Uterus (tissue), 2 donors: ENCODE results near the gene ITPKC.

Experiments
- POLR2A ChIP-seq, 2 donors: fragments of 450-650 bp; IDR thresholded peaks; one replicate each; pipeline ENCODE4 v1.6.1; 2016; ENCODE audit warnings: antibody characterized with exemption in 2 of 2, mild to moderate bottlenecking in 1 of 2, moderate library complexity in 1 of 2
- TF ChIP-seq, protein P1 (sequence below), 4 experiments: fragments of 200-600 bp in 2 of 4; fragments of 450-650 bp in 2 of 4; sonication (generic) in 2 of 4; IDR thresholded peaks; one replicate each; pipeline ENCODE4 v1.5.1; 2016 to 2019; ENCODE audit warnings: antibody characterized with exemption in 4 of 4, mild to moderate bottlenecking in 2 of 4, moderate library complexity in 1 of 4

DNA sequence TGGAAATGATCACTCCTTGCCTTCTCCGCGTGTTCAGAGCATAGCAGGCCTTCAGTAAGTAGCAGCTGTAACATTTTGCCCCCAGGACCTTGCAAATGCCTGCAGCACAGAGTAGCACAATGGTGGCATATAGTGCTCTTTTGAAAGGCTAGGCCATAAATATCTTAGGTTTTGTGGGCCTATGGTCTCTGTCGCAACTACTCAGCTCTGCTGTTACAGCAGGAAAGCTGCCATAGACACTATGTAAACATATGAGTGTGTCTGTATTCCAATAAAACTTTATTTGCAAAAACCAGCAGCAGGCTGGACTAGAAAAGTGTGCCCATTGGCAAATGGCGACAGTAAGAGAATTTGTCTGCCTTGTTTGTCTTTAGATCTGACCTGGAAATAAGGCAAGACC, 9.4 kb downstream of the ITPKC start:
- TF ChIP-seq, protein P1, sequence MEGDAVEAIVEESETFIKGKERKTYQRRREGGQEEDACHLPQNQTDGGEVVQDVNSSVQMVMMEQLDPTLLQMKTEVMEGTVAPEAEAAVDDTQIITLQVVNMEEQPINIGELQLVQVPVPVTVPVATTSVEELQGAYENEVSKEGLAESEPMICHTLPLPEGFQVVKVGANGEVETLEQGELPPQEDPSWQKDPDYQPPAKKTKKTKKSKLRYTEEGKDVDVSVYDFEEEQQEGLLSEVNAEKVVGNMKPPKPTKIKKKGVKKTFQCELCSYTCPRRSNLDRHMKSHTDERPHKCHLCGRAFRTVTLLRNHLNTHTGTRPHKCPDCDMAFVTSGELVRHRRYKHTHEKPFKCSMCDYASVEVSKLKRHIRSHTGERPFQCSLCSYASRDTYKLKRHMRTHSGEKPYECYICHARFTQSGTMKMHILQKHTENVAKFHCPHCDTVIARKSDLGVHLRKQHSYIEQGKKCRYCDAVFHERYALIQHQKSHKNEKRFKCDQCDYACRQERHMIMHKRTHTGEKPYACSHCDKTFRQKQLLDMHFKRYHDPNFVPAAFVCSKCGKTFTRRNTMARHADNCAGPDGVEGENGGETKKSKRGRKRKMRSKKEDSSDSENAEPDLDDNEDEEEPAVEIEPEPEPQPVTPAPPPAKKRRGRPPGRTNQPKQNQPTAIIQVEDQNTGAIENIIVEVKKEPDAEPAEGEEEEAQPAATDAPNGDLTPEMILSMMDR (IDR thresholded peaks at IDR 0.05), result no peak
- no peak for TF ChIP-seq POLR2A (IDR thresholded peaks at IDR 0.05)
